Endothelial cell of umbilical vein (primary cell): ENCODE measurements around the gene SYCP3. TPM values are rescaled to one million over a fixed set of nuclear protein-coding genes. Genes with fewer than 3 reads are reported as not detected.

Experiments
- BruUV-seq: library from RNA; stranded (reverse); fragments of 400-500 nt; replicated peaks from 2 replicates; lab custom pipeline; 2021; lab: Mats Ljungman, UMichigan
- CTCF ChIA-PET: fragments of 300-600, 350-600 bp; sonication (Branson Sonifier 250); formaldehyde crosslinking; loops from one replicate; lab custom pipeline; 2021; ENCODE audit warnings: antibody characterized with exemption, inconsistent platforms; lab: Charles Lee
- POLR2A ChIA-PET: fragments of 300-600, 350-600 bp; sonication (Branson Sonifier 250); formaldehyde crosslinking; loops from one replicate; lab custom pipeline; 2021; ENCODE audit warnings: antibody characterized with exemption, inconsistent platforms; lab: Charles Lee
- DNase-seq: peaks from one replicate; pipeline ENCODE4 v3.0.0-alpha.2; 2011; ENCODE audit warnings: low read depth, low spot score
- FAIRE-seq: peaks from 2 replicates; lab custom pipeline; 2011; peaks lifted over from hg19 to GRCh38; lab: Jason Lieb, UNC
- H2AFZ ChIP-seq: 2 replicates; pipeline ENCODE4 v1.6.0; 2012; ENCODE audit warnings: low read depth, low read length, control low read depth, inconsistent platforms
- H3K27ac ChIP-seq: 2 replicates; pipeline ENCODE4 v1.5.1; 2011; ENCODE audit warnings: low read depth, mild to moderate bottlenecking, control low read depth, low read length, moderate library complexity; ENCODE audit not compliant: insufficient read depth
- H3K27me3 ChIP-seq, 2 experiments: 2 replicates each; pipeline versions ENCODE4 v1.6.0 to v1.6.1; 2011; ENCODE audit warnings: low read length in 2 of 2, mixed read lengths in 1 of 2; ENCODE audit not compliant: control insufficient read depth in 2 of 2, insufficient read depth in 2 of 2
- H3K36me3 ChIP-seq, 2 experiments: 2 replicates in 1 of 2; 3 replicates in 1 of 2; pipeline ENCODE4 v1.5.1; 2011; ENCODE audit warnings: low read length in 2 of 2, mild to moderate bottlenecking in 1 of 2, moderate library complexity in 1 of 2; ENCODE audit not compliant: control insufficient read depth in 2 of 2, insufficient read depth in 2 of 2; ENCODE audit errors: extremely low read depth in 1 of 2
- H3K4me1 ChIP-seq: 3 replicates; pipeline ENCODE4 v1.5.1; 2011; ENCODE audit warnings: mild to moderate bottlenecking, low read length; ENCODE audit not compliant: control insufficient read depth, insufficient read depth; ENCODE audit errors: extremely low read depth
- H3K4me2 ChIP-seq: 2 replicates; pipeline ENCODE4 v1.6.1; 2011; ENCODE audit warnings: low read length, control low read depth, mixed read lengths; ENCODE audit not compliant: insufficient read depth
- H3K4me3 ChIP-seq, 3 experiments: fragments of 200-600 bp in 1 of 3; sonication (generic), shearing (Covaris generic) in 1 of 3; replicated peaks in 1 of 3; 2 replicates each; pipeline ENCODE4 v1.5.1; 2011 to 2016; ENCODE audit warnings: control low read depth in 3 of 3, low read length in 3 of 3, mild to moderate bottlenecking in 2 of 3, inconsistent platforms in 1 of 3, low read depth in 1 of 3, moderate library complexity in 1 of 3; ENCODE audit not compliant: insufficient read depth in 1 of 3
- H3K79me2 ChIP-seq: 2 replicates; pipeline ENCODE4 v1.6.0; 2012; ENCODE audit warnings: low read length, inconsistent platforms; ENCODE audit not compliant: control insufficient read depth, insufficient read depth
- H3K9ac ChIP-seq: replicated peaks from 2 replicates; pipeline ENCODE3; 2011; ENCODE audit warnings: low read length, control low read depth; ENCODE audit not compliant: insufficient read depth; ENCODE audit errors: extremely low read depth
- H3K9me1 ChIP-seq: replicated peaks from 3 replicates; pipeline ENCODE4 v1.6.0; 2011; ENCODE audit warnings: mild to moderate bottlenecking, low read length; ENCODE audit not compliant: control insufficient read depth, insufficient read depth; ENCODE audit errors: extremely low read depth
- H3K9me3 ChIP-seq: replicated peaks from 2 replicates; pipeline ENCODE4 v1.5.1; 2012; ENCODE audit warnings: low read length, inconsistent platforms; ENCODE audit not compliant: control insufficient read depth, insufficient read depth
- H4K20me1 ChIP-seq: replicated peaks from 2 replicates; pipeline ENCODE3; 2011; ENCODE audit warnings: mild to moderate bottlenecking, low read length; ENCODE audit not compliant: control insufficient read depth, insufficient read depth; ENCODE audit errors: extremely low read depth
- CTCF ChIP-seq, 2 donors: IDR thresholded peaks; 1 replicate in 1 of 2; 2 replicates in 1 of 2; pipeline ENCODE4 v1.5.1; 2011; ENCODE audit warnings: low read length in 2 of 2, mild to moderate bottlenecking in 2 of 2, moderate library complexity in 2 of 2, control low read depth in 1 of 2, inconsistent platforms in 1 of 2, low read depth in 1 of 2; ENCODE audit not compliant: insufficient read depth in 1 of 2; ENCODE audit errors: extremely low read depth in 1 of 2
- EZH2 ChIP-seq: IDR thresholded peaks from 2 replicates; pipeline ENCODE4 v1.6.1; 2012; ENCODE audit warnings: borderline replicate concordance, low read depth, mild to moderate bottlenecking, moderate library complexity, low read length, inconsistent platforms; ENCODE audit not compliant: severe bottlenecking
- FOS ChIP-seq: IDR thresholded peaks from 2 replicates; pipeline ENCODE4 v1.6.1; 2011; ENCODE audit warnings: mild to moderate bottlenecking, low read length, moderate library complexity, borderline replicate concordance; ENCODE audit not compliant: insufficient read depth
- GATA2 ChIP-seq: IDR thresholded peaks from 2 replicates; pipeline ENCODE4 v1.7.0; 2011; ENCODE audit warnings: low read depth, mild to moderate bottlenecking, moderate library complexity, mixed read lengths, low read length; ENCODE audit not compliant: insufficient read length, insufficient read depth
- JUN ChIP-seq: IDR thresholded peaks from 2 replicates; pipeline ENCODE4 v1.6.1; 2011; ENCODE audit warnings: borderline replicate concordance, low read depth; ENCODE audit not compliant: insufficient read length, insufficient read depth
- MAX ChIP-seq: IDR thresholded peaks from 2 replicates; pipeline ENCODE4 v1.6.1; 2011; ENCODE audit not compliant: insufficient read depth, insufficient read length
- MYC ChIP-seq: IDR thresholded peaks from one replicate; pipeline ENCODE4 v1.6.1; 2011; ENCODE audit warnings: mild to moderate bottlenecking, low read depth, low read length
- POLR2A ChIP-seq: IDR thresholded peaks from 2 replicates; pipeline ENCODE4 v1.6.1; 2012; ENCODE audit warnings: low read depth, mild to moderate bottlenecking, control low read depth, low read length
- POLR2AphosphoS5 ChIP-seq: IDR thresholded peaks from 2 replicates; pipeline ENCODE4 v1.6.1; 2012; ENCODE audit warnings: low read depth, mild to moderate bottlenecking, control low read depth, low read length, moderate library complexity; ENCODE audit not compliant: insufficient read depth
- dilution Hi-C: fragments of 300-500 bp; cut with MboI; formaldehyde crosslinking; loops from one replicate; pipeline ENCODE4 v1.15.0; 2019; ENCODE audit warnings: low sequenced_read_pairs; ENCODE audit not compliant: extremely low pct_ligation_motif_present
- intact Hi-C: fragments of 100-400 bp; cut with micrococcal nuclease; formaldehyde crosslinking; loops from one replicate; pipeline ENCODE4 v1.10.0; 2022
- polyA plus RNA-seq, 4 experiments: library from polyadenylated mRNA; depleted of rRNA in 3 of 4; stranded (reverse) in 3 of 4; unstranded in 1 of 4; fragments of >200 nt; gene quantifications; 2 replicates each; pipeline versions ENCODE4 v1.2.1 to v1.2.3, GENCODE V29; 2011 to 2012; ENCODE audit warnings: missing spikeins in 1 of 4
- total RNA-seq: library from RNA; stranded (reverse); gene quantifications from 2 replicates; pipeline ENCODE4 v1.2.3, GENCODE V29; 2021

The SYCP3 gene
- total and polyA plus RNA-seq, 2 donors (not counting 3 experiments of a cell fraction or from before 2014, with no cell fraction given) = 0.29 TPM; not detected in 1

DNA sequence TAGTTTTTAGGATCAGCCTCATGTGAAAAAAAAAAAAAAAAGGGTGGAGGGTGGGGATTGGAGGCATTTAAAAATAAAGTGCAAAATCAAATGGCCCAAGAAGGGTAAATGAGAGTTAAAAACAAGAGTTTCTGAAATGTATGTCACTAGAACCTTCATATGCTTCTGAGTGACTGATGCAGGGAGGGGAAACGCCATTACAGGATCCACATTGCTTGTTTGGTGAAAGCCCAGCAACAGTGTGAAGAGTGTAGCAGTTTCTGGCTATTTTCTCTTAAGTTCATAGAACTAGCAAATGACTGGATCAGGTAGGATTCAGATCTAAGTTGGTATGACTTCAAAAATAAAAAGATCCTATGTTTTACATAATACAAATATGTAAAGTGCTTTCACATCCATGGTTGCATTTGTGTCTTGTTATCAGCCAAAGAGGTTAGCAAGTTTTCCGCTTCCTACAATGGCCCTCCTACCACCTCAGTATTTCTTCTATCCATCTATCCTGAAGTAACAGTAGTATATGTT lies 38.9 kb downstream of the SYCP3 start:
- Histone ChIP-seq H3K9me3 (no peaks in the 10 kb centered on the region), H3K27ac (no peak overlapping the region), H4K20me1 (no peaks in the 10 kb centered on the region), H3K79me2 (peaks cover 24% of the 10 kb centered on the region), H3K4me1 (peaks cover 6% of the 10 kb centered on the region), H2AFZ (no peak overlapping the region), H3K4me2 (no peak overlapping the region), H3K4me3 (no peak overlapping the region), H3K27me3 (no peaks in the 10 kb centered on the region), H3K9ac (no peak overlapping the region), H3K9me1 (no peaks in the 10 kb centered on the region), H3K36me3 (no peaks in the 10 kb centered on the region)
- FAIRE-seq = peak; percentile 43
- ChIA-PET POLR2A (no interaction called here), CTCF (interaction anchor here (1.2 kb wide), 1 partner anchor 8 kb away, joined by 4 read pairs; no protein-coding TSS in a partner anchor)
- TF ChIP-seq CTCF (IDR thresholded peaks at IDR 0.05; ENCODE audit: extremely low read depth in 1 of 2, insufficient read depth in 1 of 2, low read depth in 1 of 2, low read length in 2 of 2) = no peak
- no peak for TF ChIP-seq JUN
- TF ChIP-seq MAX = no peak
- TF ChIP-seq POLR2AphosphoS5 = no peak
- TF ChIP-seq MYC = no peak
- TF ChIP-seq EZH2 = no peak
- no peak for TF ChIP-seq FOS
- TF ChIP-seq POLR2A = no peak
- TF ChIP-seq GATA2 = no peak
- no TSS peak for BruUV-seq
- DNase-seq = no peak
- dilution Hi-C loops (no loop called here), intact Hi-C loops (no loop called here)
